Cerebellar nuclear complex (tissue), 1 donor: ENCODE results near the gene ZBTB20.

Experiments
- DNase-seq, 2 experiments: peaks; one replicate each; lab custom pipeline; 2025; lab: John Stamatoyannopoulos, UW

ZBTB20 gene

GRCh38 chr3:114444216-114444615 lies 702.9 kb downstream of the ZBTB20 start:
- DNase-seq, result no peak

- DNase-seq, result no peak
Measured at GRCh38 chr3:114442246-114442645, 704.8 kb downstream of the ZBTB20 start.

GRCh38 chr3:114441386-114441785 lies 705.7 kb downstream of the ZBTB20 start:
- no peak for DNase-seq

GRCh38 chr3:114440700-114441099 lies 706.4 kb downstream of the ZBTB20 start:
- DNase-seq, result no peak

GRCh38 chr3:114439284-114439683 lies 707.8 kb downstream of the ZBTB20 start:
- no peak for DNase-seq

GRCh38 chr3:114437897-114438296 lies 709.2 kb downstream of the ZBTB20 start:
- DNase-seq, result no peak

- DNase-seq, result no peak
Measured at GRCh38 chr3:114436182-114436581, 710.9 kb downstream of the ZBTB20 start.

GRCh38 chr3:114435386-114436115 lies 711.5 kb downstream of the ZBTB20 start:
- DNase-seq, result no peak

GRCh38 chr3:114432310-114432709 lies 714.8 kb downstream of the ZBTB20 start:
- no peak for DNase-seq

GRCh38 chr3:114428044-114428595 lies 719.0 kb downstream of the ZBTB20 start:
- no peak for DNase-seq

- no peak for DNase-seq
Measured at GRCh38 chr3:114427285-114428043, 719.6 kb downstream of the ZBTB20 start.

- DNase-seq, result no peak
Measured at GRCh38 chr3:114424337-114424736, 722.8 kb downstream of the ZBTB20 start.

GRCh38 chr3:114421204-114421603 lies 725.9 kb downstream of the ZBTB20 start:
- no peak for DNase-seq

- no peak for DNase-seq
Measured at GRCh38 chr3:114420072-114420471, 727.0 kb downstream of the ZBTB20 start.

- peak; percentile 5 to 57 for DNase-seq
Measured at GRCh38 chr3:114418724-114419543, 728.2 kb downstream of the ZBTB20 start.

GRCh38 chr3:114418107-114418506 lies 729.0 kb downstream of the ZBTB20 start:
- no peak for DNase-seq

- no peak for DNase-seq
Measured at GRCh38 chr3:114417675-114418074, 729.4 kb downstream of the ZBTB20 start.

GRCh38 chr3:114417265-114417664 lies 729.8 kb downstream of the ZBTB20 start:
- DNase-seq, result no peak

- no peak for DNase-seq
Measured at GRCh38 chr3:114411811-114412803, 735.0 kb downstream of the ZBTB20 start.

- no peak for DNase-seq
Measured at GRCh38 chr3:114411190-114411668, 735.9 kb downstream of the ZBTB20 start.
